Stimulated activated CD8-positive, alpha-beta memory T cell treated with anti-CD3 and anti-CD28 coated beads, Interleukin-12 subunit alpha, Interleukin-12 subunit beta, amount 100 ng/mL, for 1 hour (primary cell): ENCODE measurements around the gene COQ10A.
A peak's percentile ranks its signal among the peaks of the same experiment; 100 is the strongest.

Source experiments
- DNase-seq: peaks from one replicate; pipeline ENCODE4 v3.0.0-alpha.2; 2020; ENCODE audit warnings: low read depth

COQ10A gene

DNA sequence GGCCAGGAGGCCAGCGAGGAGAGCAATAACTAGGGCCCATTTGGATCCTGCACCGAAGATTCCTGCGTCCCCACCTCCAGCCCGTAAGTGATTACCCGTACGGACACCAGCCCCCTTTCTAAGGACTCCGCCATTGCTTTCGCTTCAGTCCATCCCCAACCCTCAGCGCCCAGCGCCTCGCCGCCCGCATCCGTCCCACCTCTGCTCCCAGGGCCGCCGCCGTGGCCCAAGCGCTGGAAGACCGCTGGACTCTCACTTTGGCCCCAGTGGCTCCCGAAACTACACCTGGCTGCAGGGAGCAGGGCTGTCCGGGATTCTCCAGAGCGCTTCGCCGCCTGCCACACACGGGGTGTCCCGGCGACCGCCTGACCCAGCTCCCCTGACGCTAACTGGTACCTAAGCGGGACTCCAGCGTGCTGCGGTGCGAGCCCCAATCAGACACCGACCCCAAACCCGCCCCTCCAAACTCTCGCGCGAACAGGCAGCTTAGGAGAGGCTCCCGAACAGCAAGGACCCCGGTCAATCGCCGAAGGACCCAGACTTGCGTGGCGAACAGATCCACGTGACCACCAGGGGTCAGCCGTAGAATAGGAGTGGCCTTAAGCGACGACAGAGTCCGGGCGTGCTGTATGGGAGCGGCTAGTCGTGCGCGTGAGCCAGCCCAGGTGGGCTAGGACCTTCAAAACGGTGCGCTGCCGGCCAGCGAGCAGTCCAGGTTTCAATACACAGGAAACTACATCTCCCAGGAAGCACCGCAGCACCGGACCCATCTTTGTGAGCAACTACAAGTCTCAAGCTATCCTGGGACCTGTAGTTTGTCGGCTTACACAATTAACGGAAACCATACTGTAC is 49.1 kb downstream of the COQ10A start, which contains the start of gene CNPY2:
TSS of gene CNPY2 (minus strand) at position 367 of the 852 bp plus-strand sequence. CDS start 771 bp downstream, outside the sequence.
- peak; percentile 87 for DNase-seq

GRCh38 chr12:56317675-56318074 is 50.9 kb downstream of the COQ10A start:
- DNase-seq, result no peak
